ENCODE measurements around the gene SCO2. TPM values are rescaled to one million over a fixed set of nuclear protein-coding genes. Genes with fewer than 3 reads are reported as not detected.

Gene SCO2
- total RNA-seq, 1 experiment from 2014 or later, result 1.1 TPM

DNA sequence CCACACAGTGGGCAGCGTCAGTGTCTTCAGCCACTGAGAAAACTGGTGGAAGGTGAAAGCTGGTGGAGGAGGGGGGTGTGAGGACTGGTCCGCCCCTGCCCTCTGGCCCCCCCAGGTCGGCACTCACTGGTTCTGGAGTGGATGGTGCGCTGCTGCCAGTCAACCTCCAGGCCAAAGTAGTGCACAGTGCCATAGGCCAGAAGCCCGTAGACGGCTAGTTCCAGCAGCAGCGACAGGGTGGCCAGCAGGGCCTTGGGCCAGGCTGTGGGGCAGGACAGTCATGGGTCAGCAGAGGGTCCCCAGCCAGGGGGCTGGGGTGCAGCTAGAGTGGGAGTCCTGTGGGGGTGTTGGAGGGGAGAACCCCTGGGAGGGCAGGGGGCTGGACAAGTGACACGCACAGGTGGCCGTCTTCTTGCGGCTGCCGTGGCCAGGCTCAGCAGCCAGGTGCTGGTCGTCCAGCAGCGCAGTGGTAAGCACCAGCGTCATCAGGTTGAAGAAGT, 20.1 kb downstream of the SCO2 start:
- H3K4me1 ChIP-seq (ENCODE audit: low read length), result peaks cover 20% of the 10 kb centered on the region
- no peak overlapping the region for H3K4me2 ChIP-seq (ENCODE audit: low read depth, low read length, poor library complexity, severe bottlenecking)
- no peaks in the 10 kb centered on the region for H3K9me2 ChIP-seq (replicated peaks; ENCODE audit: insufficient read depth, low read length)

GRCh38 chr22:50504369-50505211, 20.8 kb downstream of the SCO2 start:
- 0 out of 2 replicates have a peak, but pooled peaks cover 3% of the 10 kb centered on the region for H4K20me1 ChIP-seq (ENCODE audit: insufficient read depth, low read depth, low read length)
- H3K9ac ChIP-seq (ENCODE audit: low read length), result no peak overlapping the region
- no peaks in the 10 kb centered on the region for H3K9me3 ChIP-seq (ENCODE audit: low read length)
- no peak overlapping the region for H3K4me3 ChIP-seq (ENCODE audit: low read length)
- no peak overlapping the region for H3K4me2 ChIP-seq (ENCODE audit: low read depth, low read length, poor library complexity, severe bottlenecking)
- no peak for DNase-seq
- H3K27ac ChIP-seq (ENCODE audit: low read length), result no peak overlapping the region
- no peaks in the 10 kb centered on the region for H3K36me3 ChIP-seq (ENCODE audit: insufficient read depth, low read length)
- H3K27me3 ChIP-seq (ENCODE audit: low read length), result no peaks in the 10 kb centered on the region
- peaks cover 19% of the 10 kb centered on the region for H3K4me1 ChIP-seq (ENCODE audit: low read length)
- H2AFZ ChIP-seq (ENCODE audit: low read length), result no peak overlapping the region
- H3K79me2 ChIP-seq (ENCODE audit: low read length), result peaks cover 27% of the 10 kb centered on the region
- H3K9me2 ChIP-seq (replicated peaks; ENCODE audit: insufficient read depth, low read length), result no peaks in the 10 kb centered on the region

More for the DNA sequence above, 20.1 kb downstream of the SCO2 start:
- Histone ChIP-seq H3K4me3 (ENCODE audit: low read length) (no peak overlapping the region), H3K27ac (ENCODE audit: low read length) (no peak overlapping the region), H3K36me3 (ENCODE audit: insufficient read depth, low read length) (no peaks in the 10 kb centered on the region), H3K9ac (ENCODE audit: low read length) (no peak overlapping the region), H3K9me3 (ENCODE audit: low read length) (no peaks in the 10 kb centered on the region), H2AFZ (ENCODE audit: low read length) (no peak overlapping the region), H3K27me3 (ENCODE audit: low read length) (no peaks in the 10 kb centered on the region), H4K20me1 (ENCODE audit: insufficient read depth, low read depth, low read length) (0 out of 2 replicates have a peak, but pooled peaks cover 3% of the 10 kb centered on the region), H3K79me2 (ENCODE audit: low read length) (peaks cover 34% of the 10 kb centered on the region)
- no peak for DNase-seq

DNA sequence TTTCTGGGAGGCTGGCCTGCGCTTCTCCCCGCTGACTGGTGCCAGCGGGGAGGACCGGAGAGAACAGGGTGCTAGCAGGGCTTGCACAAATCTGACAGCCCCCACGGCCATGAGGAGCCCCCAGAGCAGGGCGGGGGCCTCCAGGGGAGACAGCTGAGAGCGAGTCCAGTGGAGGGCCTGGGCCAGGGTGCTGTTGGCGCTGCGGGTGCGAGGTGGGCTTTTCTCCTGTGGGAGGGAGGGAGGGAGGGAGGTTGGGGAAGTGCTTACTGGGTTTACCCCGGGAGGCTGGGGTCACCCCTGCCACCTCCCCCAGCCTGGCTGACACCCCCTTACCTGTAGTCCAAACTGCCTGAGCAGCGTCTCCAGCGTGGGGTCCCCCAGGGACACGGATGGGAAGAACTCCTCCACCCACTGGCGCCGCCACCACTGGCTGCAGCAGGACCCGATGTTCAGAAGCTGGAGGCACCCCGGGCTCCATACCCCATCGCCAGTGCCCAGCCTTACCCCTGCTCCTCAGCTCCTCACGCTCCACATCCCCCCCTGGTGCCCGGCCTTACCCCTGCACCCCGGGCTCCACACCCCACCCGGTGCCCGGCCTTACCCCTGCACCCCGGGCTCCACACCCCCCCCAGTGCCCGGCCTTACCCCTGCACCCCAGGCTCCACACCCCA, 21.8 kb downstream of the SCO2 start:
- no peak overlapping the region for H3K27ac ChIP-seq (ENCODE audit: low read length)
- H3K36me3 ChIP-seq (ENCODE audit: insufficient read depth, low read length), result no peaks in the 10 kb centered on the region
- no peak overlapping the region for H3K9ac ChIP-seq (ENCODE audit: low read length)
- H3K27me3 ChIP-seq (ENCODE audit: low read length), result no peaks in the 10 kb centered on the region
- H3K4me2 ChIP-seq (ENCODE audit: low read depth, low read length, poor library complexity, severe bottlenecking), result no peak overlapping the region
- no peaks in the 10 kb centered on the region for H3K9me3 ChIP-seq (ENCODE audit: low read length)
- peak; percentile 68 for DNase-seq
- no peaks in the 10 kb centered on the region for H3K9me2 ChIP-seq (replicated peaks; ENCODE audit: insufficient read depth, low read length)
- H2AFZ ChIP-seq (ENCODE audit: low read length), result no peak overlapping the region
- H3K4me3 ChIP-seq (ENCODE audit: low read length), result no peak overlapping the region
- peaks cover 11% of the 10 kb centered on the region for H3K4me1 ChIP-seq (ENCODE audit: low read length)
- H4K20me1 ChIP-seq (ENCODE audit: insufficient read depth, low read depth, low read length), result 0 out of 2 replicates have a peak, but pooled peaks cover 3% of the 10 kb centered on the region
- peaks cover 17% of the 10 kb centered on the region for H3K79me2 ChIP-seq (ENCODE audit: low read length)

GRCh38 chr22:50502628-50503474, 22.5 kb downstream of the SCO2 start:
- no peak overlapping the region for H3K4me2 ChIP-seq (ENCODE audit: low read depth, low read length, poor library complexity, severe bottlenecking)
- H3K9me3 ChIP-seq (ENCODE audit: low read length), result no peaks in the 10 kb centered on the region
- DNase-seq, result no peak
- peaks cover 14% of the 10 kb centered on the region for H3K79me2 ChIP-seq (ENCODE audit: low read length)
- H3K9me2 ChIP-seq (replicated peaks; ENCODE audit: insufficient read depth, low read length), result no peaks in the 10 kb centered on the region
- no peak overlapping the region for H2AFZ ChIP-seq (ENCODE audit: low read length)
- no peak overlapping the region for H3K4me3 ChIP-seq (ENCODE audit: low read length)
- 0 out of 2 replicates have a peak, but pooled peaks cover 3% of the 10 kb centered on the region for H4K20me1 ChIP-seq (ENCODE audit: insufficient read depth, low read depth, low read length)
- H3K27me3 ChIP-seq (ENCODE audit: low read length), result no peaks in the 10 kb centered on the region
- H3K36me3 ChIP-seq (ENCODE audit: insufficient read depth, low read length), result no peaks in the 10 kb centered on the region
- peaks cover 15% of the 10 kb centered on the region for H3K4me1 ChIP-seq (ENCODE audit: low read length)
- H3K27ac ChIP-seq (ENCODE audit: low read length), result no peak overlapping the region
- H3K9ac ChIP-seq (ENCODE audit: low read length), result no peak overlapping the region

DNA sequence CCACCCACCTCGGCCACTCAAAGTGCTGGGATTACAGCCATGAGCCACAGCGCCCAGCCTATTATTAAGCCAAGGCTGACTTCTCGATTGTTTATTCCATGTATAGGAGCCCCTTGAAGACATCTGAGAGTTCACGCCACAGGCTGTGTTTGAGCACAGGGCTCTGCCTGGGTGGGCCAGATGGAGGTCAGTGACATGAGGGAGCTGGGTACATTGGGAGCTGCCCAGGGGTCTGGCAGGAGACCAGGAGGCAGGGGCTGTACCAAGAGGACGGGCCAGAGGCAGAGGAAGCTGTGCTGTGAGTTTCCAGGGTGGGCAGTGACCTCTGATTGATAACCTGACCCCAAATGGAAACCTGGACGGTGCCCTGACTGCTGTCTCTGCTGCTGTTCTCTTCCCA, 23.3 kb downstream of the SCO2 start:
- no peaks in the 10 kb centered on the region for H3K36me3 ChIP-seq (ENCODE audit: insufficient read depth, low read length)
- DNase-seq, result no peak
- peaks cover 11% of the 10 kb centered on the region for H3K79me2 ChIP-seq (ENCODE audit: low read length)
- no peaks in the 10 kb centered on the region for H3K27me3 ChIP-seq (ENCODE audit: low read length)
- H3K9ac ChIP-seq (ENCODE audit: low read length), result no peak overlapping the region
- H3K9me3 ChIP-seq (ENCODE audit: low read length), result no peaks in the 10 kb centered on the region
- no peak overlapping the region for H3K4me3 ChIP-seq (ENCODE audit: low read length)
- H3K9me2 ChIP-seq (replicated peaks; ENCODE audit: insufficient read depth, low read length), result no peaks in the 10 kb centered on the region
- H4K20me1 ChIP-seq (ENCODE audit: insufficient read depth, low read depth, low read length), result 0 out of 2 replicates have a peak, but pooled peaks cover 3% of the 10 kb centered on the region
- no peak overlapping the region for H3K4me2 ChIP-seq (ENCODE audit: low read depth, low read length, poor library complexity, severe bottlenecking)
- H3K27ac ChIP-seq (ENCODE audit: low read length), result no peak overlapping the region
- no peak overlapping the region for H2AFZ ChIP-seq (ENCODE audit: low read length)
- peaks cover 15% of the 10 kb centered on the region for H3K4me1 ChIP-seq (ENCODE audit: low read length)

GRCh38 chr22:50500452-50500851, 24.9 kb downstream of the SCO2 start:
- Histone ChIP-seq H3K4me1 (ENCODE audit: low read length) (peaks cover 5% of the 10 kb centered on the region), H3K9ac (ENCODE audit: low read length) (no peak overlapping the region), H3K9me2 (replicated peaks; ENCODE audit: insufficient read depth, low read length) (no peaks in the 10 kb centered on the region), H3K9me3 (ENCODE audit: low read length) (no peaks in the 10 kb centered on the region), H3K4me3 (ENCODE audit: low read length) (no peak overlapping the region), H2AFZ (ENCODE audit: low read length) (no peak overlapping the region), H3K27me3 (ENCODE audit: low read length) (no peaks in the 10 kb centered on the region), H3K4me2 (ENCODE audit: low read depth, low read length, poor library complexity, severe bottlenecking) (no peak overlapping the region), H3K79me2 (ENCODE audit: low read length) (no peaks in the 10 kb centered on the region), H3K27ac (ENCODE audit: low read length) (no peak overlapping the region), H3K36me3 (ENCODE audit: insufficient read depth, low read length) (no peaks in the 10 kb centered on the region), H4K20me1 (ENCODE audit: insufficient read depth, low read depth, low read length) (no peaks in the 10 kb centered on the region)
- DNase-seq, result no peak

DNA sequence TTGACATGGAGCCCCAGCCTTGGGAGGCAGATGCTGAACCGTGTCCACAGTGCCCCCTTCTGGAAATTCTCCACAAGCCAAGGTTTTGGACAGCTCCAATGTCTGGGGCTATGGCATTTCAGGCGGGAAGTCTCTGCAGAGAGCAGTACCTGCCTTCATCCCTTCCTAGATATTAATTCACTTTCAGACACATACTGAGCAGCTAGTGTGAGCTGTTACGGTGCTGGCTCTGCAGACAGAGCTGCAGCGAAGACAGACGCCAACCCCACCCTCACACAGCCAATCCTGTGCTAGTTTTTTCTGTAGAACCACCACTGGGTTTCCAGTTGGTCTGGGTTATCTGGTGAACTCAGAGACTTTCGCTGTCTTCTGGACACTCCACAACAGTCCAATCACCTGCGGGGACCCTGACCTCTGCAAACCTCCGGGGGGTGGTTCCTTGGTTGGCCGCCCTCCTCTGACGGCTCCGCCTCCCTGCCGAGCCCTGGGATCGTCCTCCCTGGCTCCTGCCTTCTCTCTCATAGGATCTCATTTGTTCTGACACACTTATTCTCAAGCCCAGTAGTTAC, 27.0 kb downstream of the SCO2 start:
- Histone ChIP-seq H3K9me2 (replicated peaks; ENCODE audit: insufficient read depth, low read length) (no peaks in the 10 kb centered on the region), H3K9me3 (ENCODE audit: low read length) (no peaks in the 10 kb centered on the region), H3K36me3 (ENCODE audit: insufficient read depth, low read length) (no peaks in the 10 kb centered on the region), H4K20me1 (ENCODE audit: insufficient read depth, low read depth, low read length) (no peaks in the 10 kb centered on the region), H3K27ac (ENCODE audit: low read length) (no peak overlapping the region), H2AFZ (ENCODE audit: low read length) (no peak overlapping the region), H3K4me2 (ENCODE audit: low read depth, low read length, poor library complexity, severe bottlenecking) (peak overlapping the region; percentile 22), H3K79me2 (ENCODE audit: low read length) (no peaks in the 10 kb centered on the region), H3K4me3 (ENCODE audit: low read length) (no peak overlapping the region), H3K4me1 (ENCODE audit: low read length) (peaks cover 5% of the 10 kb centered on the region), H3K9ac (ENCODE audit: low read length) (no peak overlapping the region), H3K27me3 (ENCODE audit: low read length) (no peaks in the 10 kb centered on the region)
- peak; percentile 87 for DNase-seq

Data from Karpas-422 (cell line).